ENCODE results near the gene JTB. TPM values are rescaled to one million over a fixed set of nuclear protein-coding genes. Genes with fewer than 3 reads are reported as not detected.

The JTB gene
- total RNA-seq, 1 experiment from 2014 or later: 123 TPM

- no peak for DNase-seq (ENCODE audit: low read depth, low spot score)
- TF ChIP-seq JUND (IDR thresholded peaks at IDR 0.05) (no peak), YY1 (IDR thresholded peaks at IDR 0.05; ENCODE audit: extremely low read depth, insufficient replicate concordance, low read depth, low read length) (no peak), SRF (IDR thresholded peaks at IDR 0.05; ENCODE audit: low read depth) (no peak)
- intact Hi-C loops (cut with micrococcal nuclease): no loop called here
- POLR2A ChIA-PET: no interaction called here
- Histone ChIP-seq H2AFZ (ENCODE audit: low read depth, low read length, poor library complexity, severe bottlenecking) (no peak overlapping the region), H3K36me3 (ENCODE audit: control insufficient read depth in 1 of 2, insufficient read depth in 2 of 2, low read length in 2 of 2) (peaks cover 13 to 22% of the 10 kb centered on the region in 2 experiments; a peak in 3 of 4 replicates), H3K4me3 (replicated peaks in 1 of 2; ENCODE audit: low read depth in 1 of 2, low read length in 2 of 2) (no peak overlapping the region), H3K4me2 (ENCODE audit: low read length) (no peak overlapping the region), H3K27me3 (ENCODE audit: insufficient read depth, low read length) (no peaks in the 10 kb centered on the region), H3K9me2 (ENCODE audit: insufficient read depth) (no peaks in the 10 kb centered on the region), H3K4me1 (ENCODE audit: control insufficient read depth in 1 of 2, insufficient read depth in 2 of 2, low read length in 2 of 2) (no peaks in the 10 kb centered on the region), H3K27ac (ENCODE audit: low read depth, low read length) (no peak overlapping the region), H3K9me3 (ENCODE audit: control insufficient read depth in 1 of 2, insufficient read depth in 1 of 2, low read depth in 1 of 2, low read length in 2 of 2) (no peaks in the 10 kb centered on the region), H3K79me2 (ENCODE audit: insufficient read depth, low read length) (no peaks in the 10 kb centered on the region), H3K9ac (ENCODE audit: low read length) (no peak overlapping the region), H4K20me1 (ENCODE audit: insufficient read depth) (no peaks in the 10 kb centered on the region)
- RAD21 ChIA-PET (ENCODE audit: low non-redundant PET in 1 of 2, low total read pairs in 2 of 2, uncharacterized antibody in 2 of 2, unreplicated experiment in 2 of 2): no interaction called here
- CTCF ChIA-PET: no interaction called here
- no peak for ATAC-seq
- BruUV-seq (replicated peaks): no TSS peak
Observed at GRCh38 chr1:153932156-153933131, 45.0 kb downstream of the JTB start.

- Histone ChIP-seq H3K9me2 (ENCODE audit: insufficient read depth) (no peaks in the 10 kb centered on the region), H3K79me2 (ENCODE audit: insufficient read depth, low read length) (no peaks in the 10 kb centered on the region), H3K9ac (ENCODE audit: low read length) (no peak overlapping the region), H3K4me2 (ENCODE audit: low read length) (no peak overlapping the region), H2AFZ (ENCODE audit: low read depth, low read length, poor library complexity, severe bottlenecking) (no peak overlapping the region), H3K27ac (ENCODE audit: low read depth, low read length) (no peak overlapping the region), H3K9me3 (ENCODE audit: control insufficient read depth in 1 of 2, insufficient read depth in 1 of 2, low read depth in 1 of 2, low read length in 2 of 2) (no peaks in the 10 kb centered on the region), H3K4me3 (replicated peaks in 1 of 2; ENCODE audit: low read depth in 1 of 2, low read length in 2 of 2) (no peak overlapping the region), H4K20me1 (ENCODE audit: insufficient read depth) (no peaks in the 10 kb centered on the region), H3K36me3 (ENCODE audit: control insufficient read depth in 1 of 2, insufficient read depth in 2 of 2, low read length in 2 of 2) (peaks cover 5 to 11% of the 10 kb centered on the region in 2 experiments; a peak in 3 of 4 replicates), H3K27me3 (ENCODE audit: insufficient read depth, low read length) (no peaks in the 10 kb centered on the region), H3K4me1 (ENCODE audit: control insufficient read depth in 1 of 2, insufficient read depth in 2 of 2, low read length in 2 of 2) (no peaks in the 10 kb centered on the region)
- ChIA-PET RAD21 (ENCODE audit: low non-redundant PET in 1 of 2, low total read pairs in 2 of 2, uncharacterized antibody in 2 of 2, unreplicated experiment in 2 of 2) (no interaction called here), POLR2A (no interaction called here), CTCF (no interaction called here)
- DNase-seq (ENCODE audit: low read depth, low spot score) (no peak), ATAC-seq (peak; percentile 55; the same call in 1 of the 2 replicates)
- no TSS peak for BruUV-seq (replicated peaks)
- no peak for TF ChIP-seq RAD21 (IDR thresholded peaks at IDR 0.05; ENCODE audit: low read depth)
- TF ChIP-seq, protein P1, sequence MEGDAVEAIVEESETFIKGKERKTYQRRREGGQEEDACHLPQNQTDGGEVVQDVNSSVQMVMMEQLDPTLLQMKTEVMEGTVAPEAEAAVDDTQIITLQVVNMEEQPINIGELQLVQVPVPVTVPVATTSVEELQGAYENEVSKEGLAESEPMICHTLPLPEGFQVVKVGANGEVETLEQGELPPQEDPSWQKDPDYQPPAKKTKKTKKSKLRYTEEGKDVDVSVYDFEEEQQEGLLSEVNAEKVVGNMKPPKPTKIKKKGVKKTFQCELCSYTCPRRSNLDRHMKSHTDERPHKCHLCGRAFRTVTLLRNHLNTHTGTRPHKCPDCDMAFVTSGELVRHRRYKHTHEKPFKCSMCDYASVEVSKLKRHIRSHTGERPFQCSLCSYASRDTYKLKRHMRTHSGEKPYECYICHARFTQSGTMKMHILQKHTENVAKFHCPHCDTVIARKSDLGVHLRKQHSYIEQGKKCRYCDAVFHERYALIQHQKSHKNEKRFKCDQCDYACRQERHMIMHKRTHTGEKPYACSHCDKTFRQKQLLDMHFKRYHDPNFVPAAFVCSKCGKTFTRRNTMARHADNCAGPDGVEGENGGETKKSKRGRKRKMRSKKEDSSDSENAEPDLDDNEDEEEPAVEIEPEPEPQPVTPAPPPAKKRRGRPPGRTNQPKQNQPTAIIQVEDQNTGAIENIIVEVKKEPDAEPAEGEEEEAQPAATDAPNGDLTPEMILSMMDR (IDR thresholded peaks at IDR 0.05 in 2 of 3, conservative IDR thresholded peaks at IDR 0.05 in 1 of 3; ENCODE audit: borderline replicate concordance in 1 of 3, insufficient read depth in 1 of 3, low read depth in 2 of 3, low read length in 2 of 3): peak in 1 of 3 experiments; percentile 27; a peak in 2 of 6 replicates
- intact Hi-C loops (cut with micrococcal nuclease): no loop called here
Observed at GRCh38 chr1:153929981-153930948, 47.2 kb downstream of the JTB start.

All from HCT116 (cell line).